Spinal cord (tissue), 10 donors: ENCODE measurements around the gene DNAJB2. TPM values are rescaled to one million over a fixed set of nuclear protein-coding genes. Genes with fewer than 3 reads are reported as not detected.

Experiments
- DNase-seq, 6 donors: peaks; one replicate each; pipeline versions ENCODE4 v3.0.0 to v3.0.0-alpha.2; 2013 to 2015; ENCODE audit warnings: low spot score in 6 of 6, low read depth in 4 of 6
- H3K27ac ChIP-seq: one replicate; pipeline ENCODE4 v1.5.1; 2013; ENCODE audit warnings: low read depth, low read length, control low read depth
- H3K27me3 ChIP-seq: one replicate; pipeline ENCODE4 v1.6.1; 2013; ENCODE audit warnings: low read length; ENCODE audit not compliant: control insufficient read depth, insufficient read depth
- H3K36me3 ChIP-seq: one replicate; pipeline ENCODE4 v1.6.1; 2013; ENCODE audit warnings: low read length; ENCODE audit not compliant: control insufficient read depth, insufficient read depth
- H3K4me1 ChIP-seq: one replicate; pipeline ENCODE4 v1.6.1; 2013; ENCODE audit warnings: low read length; ENCODE audit not compliant: control insufficient read depth, insufficient read depth
- H3K4me3 ChIP-seq: one replicate; pipeline ENCODE4 v1.5.1; 2013; ENCODE audit warnings: low read depth, low read length, control low read depth
- H3K9me3 ChIP-seq: one replicate; pipeline ENCODE4 v1.6.1; 2013; ENCODE audit warnings: low read length; ENCODE audit not compliant: control insufficient read depth, insufficient read depth
- WGBS: methylation state at CpG from one replicate; pipeline ENCODE4 v1.1.5; 2013; ENCODE audit warnings: missing lambda C conversion rate; ENCODE audit not compliant: insufficient coverage; 5-methylcytosine and 5-hydroxymethylcytosine counted together
- polyA plus RNA-seq, 2 donors: library from polyadenylated mRNA; unstranded; fragments of 120-200 nt; gene quantifications; one replicate each; pipeline ENCODE4 v1.2.1, GENCODE V29; 2013; ENCODE audit not compliant: insufficient read length in 2 of 2
- small RNA-seq: library from RNA; depleted of rRNA; stranded (forward); fragments of <200 nt; gene quantifications from one replicate; pipeline ENCODE3, GENCODE V24; 2014; ENCODE audit warnings: low replicate concordance
- total RNA-seq, 2 donors: library from RNA; depleted of rRNA in 1 of 2; stranded (reverse); fragments of 120-200 nt in 1 of 2; fragments of >200 nt in 1 of 2; gene quantifications; one replicate each; pipeline versions ENCODE4 v1.2.3 to v1.2.4, GENCODE V29; 2013 to 2014
- donor health status: healthy.

The DNAJB2 gene
- total and polyA plus RNA-seq, 4 donors: 81.5 to 186 (median 132) TPM

- H3K27ac ChIP-seq: no peak within 1 kb of the TSS
- peaks cover 43% of the 10 kb centered on the region for H3K27me3 ChIP-seq
- H3K4me3 ChIP-seq: peak within 1 kb of the TSS; percentile 9
- peak in 1 of 6 donors; percentile 28 for DNase-seq
- H3K4me1 ChIP-seq: peaks cover 13% of the 10 kb centered on the region
- 1% methylated on average over 20 of the region's 24 CpGs for WGBS
- H3K9me3 ChIP-seq: no peaks in the 10 kb centered on the region
- H3K36me3 ChIP-seq: no peaks in the 10 kb centered on the region
Measured at GRCh38 chr2:219332542-219332941, 53.4 kb downstream of the DNAJB2 start, which contains the start of gene RESP18. TSS of gene RESP18 (minus strand) at chr2:219332744.

DNA sequence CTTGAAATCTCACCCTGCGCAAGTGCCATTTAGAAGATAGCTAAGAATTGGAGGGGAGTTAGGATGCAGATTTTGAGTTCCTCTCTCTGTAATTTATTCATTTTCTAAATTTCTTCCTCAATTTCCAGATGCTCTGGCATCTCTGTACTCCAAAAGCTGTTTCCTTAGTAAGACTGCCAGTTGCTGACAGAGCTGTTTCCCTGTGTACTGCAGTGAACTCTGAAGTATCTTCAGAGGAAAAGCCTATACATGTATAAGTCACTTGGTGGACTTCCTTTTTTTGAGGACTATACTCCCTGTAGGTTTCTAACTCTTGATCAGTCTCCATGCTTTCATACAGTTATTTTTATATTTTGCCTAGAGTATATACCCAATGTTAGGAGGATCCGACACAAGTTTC lies 54.9 kb downstream of the DNAJB2 start:
- Histone ChIP-seq H3K27ac (no peak overlapping the region), H3K4me3 (no peak overlapping the region), H3K4me1 (peaks cover 13% of the 10 kb centered on the region), H3K36me3 (no peaks in the 10 kb centered on the region), H3K27me3 (peaks cover 40% of the 10 kb centered on the region), H3K9me3 (no peaks in the 10 kb centered on the region)
- WGBS: no CpG with 5 or more reads among the region's 2 CpGs
- DNase-seq: no peak

DNA sequence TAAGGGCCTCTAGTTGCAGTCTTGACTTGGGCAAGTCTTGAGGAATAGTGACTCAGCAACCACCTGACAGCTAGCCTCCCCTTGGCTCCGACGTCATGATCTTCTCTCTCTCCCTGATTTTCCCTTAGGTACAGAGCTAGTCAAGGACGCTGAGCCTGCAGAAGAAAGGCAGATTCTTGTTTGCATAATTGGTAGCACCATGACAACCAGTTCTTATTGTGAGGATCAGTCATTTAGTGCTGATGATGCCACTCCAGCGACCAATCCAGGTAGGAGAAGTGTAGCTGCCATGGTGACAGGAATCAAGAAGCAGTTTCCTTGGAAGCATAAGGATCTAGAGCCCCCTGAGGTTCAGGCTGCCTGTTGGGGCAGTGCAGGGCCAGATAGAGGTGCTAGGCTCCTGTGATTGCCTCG lies 56.2 kb downstream of the DNAJB2 start:
- Histone ChIP-seq H3K9me3 (no peaks in the 10 kb centered on the region), H3K27me3 (peaks cover 40% of the 10 kb centered on the region), H3K27ac (no peak overlapping the region), H3K36me3 (no peaks in the 10 kb centered on the region), H3K4me1 (peaks cover 13% of the 10 kb centered on the region), H3K4me3 (no peak overlapping the region)
- 34% methylated on average over 2 of the region's 5 CpGs for WGBS
- DNase-seq: peak in 1 of 6 donors; percentile 85

Small RNAs within 50 kb of the gene (small RNA-seq; reads per million reads assigned to genes)
- 0.81 reads per million, percentile 74 among the genes with 10 or more reads in this experiment for gene MIR153-1

Other genes starting within 250 kb of the DNAJB2 start
- 1 to 10 TPM in 1 of 2 donors, under 1 TPM in 1; 0.79 to 4.8 TPM for gene CFAP65, start 237.8 kb upstream of the DNAJB2 start, total RNA-seq
- 1 to 10 TPM; 5.3 to 9.0 TPM for gene CFAP65, start 237.8 kb upstream of the DNAJB2 start, polyA plus RNA-seq
- gene IHH, start 218.4 kb upstream of the DNAJB2 start, total RNA-seq: under 1 TPM; 0.28 to 0.30 TPM
- under 1 TPM; 0.39 to 0.59 TPM for gene IHH, start 218.4 kb upstream of the DNAJB2 start, polyA plus RNA-seq
- 10 to 100 TPM; 11.4 to 12.7 TPM for gene NHEJ1, start 118.6 kb upstream of the DNAJB2 start, total RNA-seq
- gene NHEJ1, start 118.6 kb upstream of the DNAJB2 start, polyA plus RNA-seq: 10 to 100 TPM in 1 of 2 donors, 1 to 10 TPM in 1; 9.8 to 10.9 TPM
- 1 to 10 TPM in 1 of 2 donors, under 1 TPM in 1; 0.69 to 1.7 TPM for gene SLC23A3, start 109.3 kb upstream of the DNAJB2 start, total RNA-seq
- gene SLC23A3, start 109.3 kb upstream of the DNAJB2 start, polyA plus RNA-seq: 1 to 10 TPM in 1 of 2 donors, under 1 TPM in 1; 0.17 to 2.4 TPM
- gene CNPPD1, start 102.4 kb upstream of the DNAJB2 start, total RNA-seq: 10 to 100 TPM; 27.5 to 37.8 TPM
- 10 to 100 TPM; 53.7 to 57.5 TPM for gene CNPPD1, start 102.4 kb upstream of the DNAJB2 start, polyA plus RNA-seq
- 10 to 100 TPM; 64.6 to 78.6 TPM for gene RETREG2, start 101.1 kb upstream of the DNAJB2 start, total RNA-seq
- gene RETREG2, start 101.1 kb upstream of the DNAJB2 start, polyA plus RNA-seq: 100 to 1,000 TPM; 170 to 188 TPM
- gene ZFAND2B, start 72.6 kb upstream of the DNAJB2 start, total RNA-seq: 10 to 100 TPM; 14.5 to 40.5 TPM
- gene ZFAND2B, start 72.6 kb upstream of the DNAJB2 start, polyA plus RNA-seq: 10 to 100 TPM; 37.2 to 46.4 TPM
- gene ABCB6, start 60.4 kb upstream of the DNAJB2 start, total RNA-seq: 10 to 100 TPM; 39.7 to 47.2 TPM
- gene ABCB6, start 60.4 kb upstream of the DNAJB2 start, polyA plus RNA-seq: 10 to 100 TPM; 60.6 to 78.8 TPM
- 10 to 100 TPM; 26.2 to 45.9 TPM for gene ATG9A, start 49.7 kb upstream of the DNAJB2 start, total RNA-seq
- 10 to 100 TPM; 56.0 to 59.8 TPM for gene ATG9A, start 49.7 kb upstream of the DNAJB2 start, polyA plus RNA-seq
- 10 to 100 TPM; 29.2 to 53.6 TPM for gene ANKZF1, start 49.6 kb upstream of the DNAJB2 start, total RNA-seq
- gene ANKZF1, start 49.6 kb upstream of the DNAJB2 start, polyA plus RNA-seq: 10 to 100 TPM; 44.0 to 74.2 TPM
- 10 to 100 TPM in 1 of 2 donors, 1 to 10 TPM in 1; 9.4 to 22.1 TPM for gene GLB1L, start 33.9 kb upstream of the DNAJB2 start, total RNA-seq
- 10 to 100 TPM; 11.4 to 12.0 TPM for gene GLB1L, start 33.9 kb upstream of the DNAJB2 start, polyA plus RNA-seq
- 10 to 100 TPM; 16.4 to 25.0 TPM for gene STK16, start 33.9 kb upstream of the DNAJB2 start, total RNA-seq
- 10 to 100 TPM; 36.3 to 38.7 TPM for gene STK16, start 33.9 kb upstream of the DNAJB2 start, polyA plus RNA-seq
- gene TUBA4B, start 26.1 kb upstream of the DNAJB2 start, total RNA-seq: 1 to 10 TPM in 1 of 2 donors, not detected in 1; 1.5 TPM
- gene TUBA4B, start 26.1 kb upstream of the DNAJB2 start, polyA plus RNA-seq: under 1 TPM; 0.38 to 0.39 TPM
- 10 to 100 TPM; 14.3 to 43.9 TPM for gene TUBA4A, start 25.4 kb upstream of the DNAJB2 start, total RNA-seq
- gene TUBA4A, start 25.4 kb upstream of the DNAJB2 start, polyA plus RNA-seq: 10 to 100 TPM; 73.6 to 84.9 TPM
- gene PTPRN, start 30.0 kb downstream of the DNAJB2 start, total RNA-seq: 10 to 100 TPM; 12.6 to 67.3 TPM
- 10 to 100 TPM; 72.2 to 88.1 TPM for gene PTPRN, start 30.0 kb downstream of the DNAJB2 start, polyA plus RNA-seq
- 1 to 10 TPM; 1.1 to 2.8 TPM for gene RESP18, start 53.4 kb downstream of the DNAJB2 start, total RNA-seq
- 1 to 10 TPM; 6.6 to 7.0 TPM for gene RESP18, start 53.4 kb downstream of the DNAJB2 start, polyA plus RNA-seq
- 10 to 100 TPM; 25.6 to 40.8 TPM for gene DNPEP, start 108.5 kb downstream of the DNAJB2 start, total RNA-seq
- gene DNPEP, start 108.5 kb downstream of the DNAJB2 start, polyA plus RNA-seq: 10 to 100 TPM; 40.2 to 57.2 TPM
- gene DES, start 139.0 kb downstream of the DNAJB2 start, total RNA-seq: 1 to 10 TPM; 4.8 to 5.5 TPM
- 1 to 10 TPM; 3.5 to 8.8 TPM for gene DES, start 139.0 kb downstream of the DNAJB2 start, polyA plus RNA-seq
- 10 to 100 TPM; 12.2 to 20.8 TPM for gene SPEG, start 155.5 kb downstream of the DNAJB2 start, total RNA-seq
- gene SPEG, start 155.5 kb downstream of the DNAJB2 start, polyA plus RNA-seq: 10 to 100 TPM; 71.1 to 84.2 TPM
- gene GMPPA, start 219.5 kb downstream of the DNAJB2 start, total RNA-seq: 10 to 100 TPM; 19.0 to 29.8 TPM
- gene GMPPA, start 219.5 kb downstream of the DNAJB2 start, polyA plus RNA-seq: 10 to 100 TPM; 19.2 to 23.6 TPM
- 10 to 100 TPM in 1 of 2 donors, 1 to 10 TPM in 1; 8.2 to 18.8 TPM for gene ASIC4, start 235.1 kb downstream of the DNAJB2 start, total RNA-seq
- gene ASIC4, start 235.1 kb downstream of the DNAJB2 start, polyA plus RNA-seq: 10 to 100 TPM; 36.4 to 47.2 TPM